HEK293 (cell line): Measurements from ENCODE around the gene PIGBOS1.

Source experiments
- CTCF ChIA-PET: fragments of 350-600 bp; formaldehyde crosslinking; extraction: SDS; loops from one replicate; lab custom pipeline; 2021; ENCODE audit warnings: antibody characterized with exemption; lab: Yijun Ruan, JAX
- POLR2A ChIA-PET: fragments of 300-600 bp; formaldehyde crosslinking; extraction: SDS; loops from one replicate; lab custom pipeline; 2020; ENCODE audit warnings: antibody characterized with exemption, inconsistent platforms; lab: Yijun Ruan, JAX
- H3K27ac ChIP-seq: fragments of 200-500 bp; sonication (Bioruptor generic); 2 replicates; pipeline ENCODE4 v1.5.1; 2014; ENCODE audit warnings: low read depth, low read length, control low read depth, inconsistent platforms; ENCODE audit errors: extremely low read depth
- H3K36me3 ChIP-seq, 2 experiments: fragments of 200-500 bp in 1 of 2; sonication (Bioruptor generic) in 1 of 2; 1 replicate in 1 of 2; 2 replicates in 1 of 2; pipeline ENCODE4 v1.5.1; 2014 to 2017; ENCODE audit warnings: inconsistent platforms in 2 of 2, low read length in 2 of 2; ENCODE audit not compliant: control insufficient read depth in 2 of 2, insufficient read depth in 1 of 2
- H3K4me1 ChIP-seq: fragments of 200-500 bp; sonication (Bioruptor generic); 2 replicates; pipeline ENCODE4 v1.5.1; 2014; ENCODE audit warnings: mild to moderate bottlenecking, low read length, inconsistent platforms; ENCODE audit not compliant: control insufficient read depth, insufficient read depth
- H3K4me3 ChIP-seq: 2 replicates; pipeline ENCODE4 v1.5.1; 2011; ENCODE audit warnings: low read depth, mild to moderate bottlenecking, control low read depth, low read length, moderate library complexity
- H3K9me3 ChIP-seq: fragments of 200-500 bp; sonication (Bioruptor generic); 2 replicates; pipeline ENCODE4 v1.5.1; 2014; ENCODE audit warnings: low read depth, low read length, inconsistent platforms; ENCODE audit not compliant: control insufficient read depth, insufficient read depth
- GLI4 ChIP-seq: fragments of 450-650 bp; formaldehyde crosslinking; IDR thresholded peaks from 2 replicates; pipeline ENCODE4 v1.5.1; 2016; ENCODE audit warnings: missing biosample characterization, missing genetic modification characterization
- KLF8 ChIP-seq: fragments of 450-650 bp; formaldehyde crosslinking; IDR thresholded peaks from 2 replicates; pipeline ENCODE4 v1.5.1; 2016; ENCODE audit warnings: missing biosample characterization, missing genetic modification characterization
- MYNN ChIP-seq: fragments of 450-650 bp; formaldehyde crosslinking; IDR thresholded peaks from 2 replicates; pipeline ENCODE4 v1.5.1; 2016; ENCODE audit warnings: missing biosample characterization, missing genetic modification characterization, borderline replicate concordance
- ZBTB17 ChIP-seq: fragments of 450-650 bp; formaldehyde crosslinking; IDR thresholded peaks from 2 replicates; pipeline ENCODE4 v1.5.1; 2016; ENCODE audit warnings: missing biosample characterization, missing genetic modification characterization
- ZEB2 ChIP-seq: fragments of 450-650 bp; formaldehyde crosslinking; IDR thresholded peaks from 2 replicates; pipeline ENCODE4 v1.5.1; 2016; ENCODE audit warnings: missing biosample characterization, missing genetic modification characterization
- ZFP69B ChIP-seq: fragments of 450-650 bp; formaldehyde crosslinking; IDR thresholded peaks from 2 replicates; pipeline ENCODE4 v1.5.1; 2016; ENCODE audit warnings: missing biosample characterization, missing genetic modification characterization
- ZNF114 ChIP-seq: fragments of 450-650 bp; formaldehyde crosslinking; IDR thresholded peaks from 2 replicates; pipeline ENCODE4 v1.5.0; 2017; ENCODE audit warnings: missing biosample characterization, missing genetic modification characterization
- ZNF514 ChIP-seq: fragments of 450-650 bp; formaldehyde crosslinking; IDR thresholded peaks from 2 replicates; pipeline ENCODE4 v1.5.1; 2016; ENCODE audit warnings: missing biosample characterization, missing genetic modification characterization
- ZNF544 ChIP-seq: fragments of 450-650 bp; formaldehyde crosslinking; IDR thresholded peaks from 2 replicates; pipeline ENCODE4 v1.5.0; 2017; ENCODE audit warnings: missing biosample characterization, missing genetic modification characterization
- ZNF548 ChIP-seq: fragments of 450-650 bp; formaldehyde crosslinking; IDR thresholded peaks from 2 replicates; pipeline ENCODE4 v1.5.1; 2016; ENCODE audit warnings: missing biosample characterization, missing genetic modification characterization
- ZNF558 ChIP-seq: fragments of 450-650 bp; formaldehyde crosslinking; IDR thresholded peaks from 2 replicates; pipeline ENCODE4 v1.5.1; 2016; ENCODE audit warnings: missing biosample characterization, missing genetic modification characterization
- ZNF623 ChIP-seq: fragments of 450-650 bp; formaldehyde crosslinking; IDR thresholded peaks from 2 replicates; pipeline ENCODE4 v1.5.1; 2016; ENCODE audit warnings: missing biosample characterization, missing genetic modification characterization
- ZNF747 ChIP-seq: fragments of 450-650 bp; formaldehyde crosslinking; IDR thresholded peaks from 2 replicates; pipeline ENCODE4 v1.5.1; 2016; ENCODE audit warnings: missing biosample characterization, missing genetic modification characterization
- ZNF76 ChIP-seq: fragments of 450-650 bp; formaldehyde crosslinking; IDR thresholded peaks from 2 replicates; pipeline ENCODE4; 2016; ENCODE audit warnings: low read depth, missing biosample characterization, missing genetic modification characterization, borderline replicate concordance
- ZXDB ChIP-seq: fragments of 450-650 bp; formaldehyde crosslinking; IDR thresholded peaks from 2 replicates; pipeline ENCODE4 v1.5.1; 2016; ENCODE audit warnings: missing biosample characterization, missing genetic modification characterization
- TF ChIP-seq, protein P1 (sequence below): fragments of 450-650 bp; formaldehyde crosslinking; IDR thresholded peaks from 2 replicates; pipeline ENCODE4 v1.5.1; 2017; ENCODE audit warnings: missing biosample characterization, missing genetic modification characterization
- TF ChIP-seq, protein P2 (sequence below): fragments of 450-650 bp; formaldehyde crosslinking; IDR thresholded peaks from 2 replicates; pipeline ENCODE4 v1.5.1; 2016; ENCODE audit warnings: missing biosample characterization, missing genetic modification characterization
- TF ChIP-seq, protein P3 (sequence below): fragments of 450-650 bp; formaldehyde crosslinking; IDR thresholded peaks from 2 replicates; pipeline ENCODE4 v1.5.1; 2016; ENCODE audit warnings: missing biosample characterization, missing genetic modification characterization, borderline replicate concordance
- TF ChIP-seq, protein P4 (sequence below): IDR thresholded peaks from 2 replicates; pipeline ENCODE4 v1.6.1; 2011; ENCODE audit warnings: mild to moderate bottlenecking, low read depth, low read length, borderline replicate concordance

Gene PIGBOS1

DNA sequence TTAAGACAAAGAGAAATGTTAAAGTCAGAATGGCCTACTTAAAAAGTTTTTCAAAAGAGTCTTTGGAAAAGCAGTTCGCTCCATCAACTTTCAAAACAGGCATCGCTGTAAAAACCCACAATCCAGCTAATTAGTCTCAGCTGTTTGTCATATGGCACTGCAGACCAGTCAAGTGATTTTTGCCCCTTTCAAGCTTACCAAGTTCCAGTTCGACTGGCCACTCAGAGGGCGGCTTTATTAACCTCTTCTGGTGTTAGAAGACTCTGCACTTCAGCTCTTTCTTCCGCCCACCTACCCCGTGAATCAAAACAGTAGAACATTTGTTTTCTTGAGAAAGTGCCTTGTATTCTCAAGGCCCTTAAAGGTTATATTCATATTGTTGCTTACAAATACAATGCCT is 48.6 kb downstream of the PIGBOS1 start:
- Histone ChIP-seq H3K4me3 (no peak overlapping the region), H3K27ac (no peak overlapping the region), H3K36me3 (no peaks in the 10 kb centered on the region), H3K4me1 (peaks cover 8% of the 10 kb centered on the region), H3K9me3 (no peaks in the 10 kb centered on the region)
- TF ChIP-seq GLI4 (tag by site-specific recombination): no peak
- no peak for TF ChIP-seq ZNF544 (tag by site-specific recombination)
- TF ChIP-seq ZNF623 (tag by site-specific recombination): no peak
- no peak for TF ChIP-seq ZNF76 (tag by site-specific recombination)
- TF ChIP-seq ZFP69B (tag by site-specific recombination): no peak
- no peak for TF ChIP-seq MYNN (tag by site-specific recombination)
- TF ChIP-seq ZXDB (tag by site-specific recombination): no peak
- TF ChIP-seq, protein P1, sequence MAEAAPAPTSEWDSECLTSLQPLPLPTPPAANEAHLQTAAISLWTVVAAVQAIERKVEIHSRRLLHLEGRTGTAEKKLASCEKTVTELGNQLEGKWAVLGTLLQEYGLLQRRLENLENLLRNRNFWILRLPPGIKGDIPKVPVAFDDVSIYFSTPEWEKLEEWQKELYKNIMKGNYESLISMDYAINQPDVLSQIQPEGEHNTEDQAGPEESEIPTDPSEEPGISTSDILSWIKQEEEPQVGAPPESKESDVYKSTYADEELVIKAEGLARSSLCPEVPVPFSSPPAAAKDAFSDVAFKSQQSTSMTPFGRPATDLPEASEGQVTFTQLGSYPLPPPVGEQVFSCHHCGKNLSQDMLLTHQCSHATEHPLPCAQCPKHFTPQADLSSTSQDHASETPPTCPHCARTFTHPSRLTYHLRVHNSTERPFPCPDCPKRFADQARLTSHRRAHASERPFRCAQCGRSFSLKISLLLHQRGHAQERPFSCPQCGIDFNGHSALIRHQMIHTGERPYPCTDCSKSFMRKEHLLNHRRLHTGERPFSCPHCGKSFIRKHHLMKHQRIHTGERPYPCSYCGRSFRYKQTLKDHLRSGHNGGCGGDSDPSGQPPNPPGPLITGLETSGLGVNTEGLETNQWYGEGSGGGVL (tag by site-specific recombination): no peak
- TF ChIP-seq ZNF747 (tag by site-specific recombination): no peak
- TF ChIP-seq ZNF514 (tag by site-specific recombination): no peak
- TF ChIP-seq ZNF558 (tag by site-specific recombination): no peak
- no peak for TF ChIP-seq ZBTB17 (tag by site-specific recombination)
- TF ChIP-seq ZEB2 (tag by site-specific recombination): no peak
- TF ChIP-seq, protein P2, sequence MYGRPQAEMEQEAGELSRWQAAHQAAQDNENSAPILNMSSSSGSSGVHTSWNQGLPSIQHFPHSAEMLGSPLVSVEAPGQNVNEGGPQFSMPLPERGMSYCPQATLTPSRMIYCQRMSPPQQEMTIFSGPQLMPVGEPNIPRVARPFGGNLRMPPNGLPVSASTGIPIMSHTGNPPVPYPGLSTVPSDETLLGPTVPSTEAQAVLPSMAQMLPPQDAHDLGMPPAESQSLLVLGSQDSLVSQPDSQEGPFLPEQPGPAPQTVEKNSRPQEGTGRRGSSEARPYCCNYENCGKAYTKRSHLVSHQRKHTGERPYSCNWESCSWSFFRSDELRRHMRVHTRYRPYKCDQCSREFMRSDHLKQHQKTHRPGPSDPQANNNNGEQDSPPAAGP (tag by site-specific recombination): no peak
- TF ChIP-seq KLF8 (tag by site-specific recombination): no peak
- TF ChIP-seq, protein P3, sequence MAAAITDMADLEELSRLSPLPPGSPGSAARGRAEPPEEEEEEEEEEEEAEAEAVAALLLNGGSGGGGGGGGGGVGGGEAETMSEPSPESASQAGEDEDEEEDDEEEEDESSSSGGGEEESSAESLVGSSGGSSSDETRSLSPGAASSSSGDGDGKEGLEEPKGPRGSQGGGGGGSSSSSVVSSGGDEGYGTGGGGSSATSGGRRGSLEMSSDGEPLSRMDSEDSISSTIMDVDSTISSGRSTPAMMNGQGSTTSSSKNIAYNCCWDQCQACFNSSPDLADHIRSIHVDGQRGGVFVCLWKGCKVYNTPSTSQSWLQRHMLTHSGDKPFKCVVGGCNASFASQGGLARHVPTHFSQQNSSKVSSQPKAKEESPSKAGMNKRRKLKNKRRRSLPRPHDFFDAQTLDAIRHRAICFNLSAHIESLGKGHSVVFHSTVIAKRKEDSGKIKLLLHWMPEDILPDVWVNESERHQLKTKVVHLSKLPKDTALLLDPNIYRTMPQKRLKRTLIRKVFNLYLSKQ (tag by site-specific recombination): no peak
- TF ChIP-seq ZNF114 (tag by site-specific recombination): no peak
- ChIA-PET CTCF (interaction anchor here (1.3 kb wide), 1 partner anchor 52 kb away, joined by 4 read pairs; no protein-coding TSS in a partner anchor), POLR2A (no interaction called here)

DNA sequence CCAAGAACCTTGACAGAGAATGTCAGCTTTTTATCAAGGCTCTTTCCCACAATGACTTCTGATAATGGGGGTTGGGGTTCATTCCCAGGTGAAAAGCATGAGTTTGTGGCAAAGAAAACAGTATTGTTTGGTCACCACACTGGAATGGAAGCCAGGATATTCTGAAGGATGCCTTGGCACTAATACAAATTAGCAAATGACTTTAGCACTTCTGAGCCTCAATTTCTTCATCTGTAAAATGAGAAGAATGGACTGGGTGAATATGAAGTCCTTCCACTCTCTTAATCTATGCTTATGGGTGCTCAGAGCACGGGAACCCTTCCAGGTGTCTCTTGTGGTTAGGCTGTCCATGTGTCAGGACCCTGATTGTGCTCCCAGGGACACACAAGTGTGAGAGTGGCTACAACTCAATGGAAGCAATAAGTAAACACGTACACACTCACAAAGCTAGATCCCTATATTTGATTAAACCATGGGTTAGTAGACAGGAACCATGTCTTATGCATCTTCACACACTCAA is 50.7 kb downstream of the PIGBOS1 start:
- Histone ChIP-seq H3K4me3 (no peak overlapping the region), H3K4me1 (peaks cover 8% of the 10 kb centered on the region), H3K9me3 (no peaks in the 10 kb centered on the region), H3K36me3 (no peaks in the 10 kb centered on the region), H3K27ac (no peak overlapping the region)
- CTCF ChIA-PET: no interaction called here
- POLR2A ChIA-PET: no interaction called here
- no peak for TF ChIP-seq ZFP69B (tag by site-specific recombination)
- no peak for TF ChIP-seq ZNF548 (tag by site-specific recombination)
- TF ChIP-seq, protein P4, sequence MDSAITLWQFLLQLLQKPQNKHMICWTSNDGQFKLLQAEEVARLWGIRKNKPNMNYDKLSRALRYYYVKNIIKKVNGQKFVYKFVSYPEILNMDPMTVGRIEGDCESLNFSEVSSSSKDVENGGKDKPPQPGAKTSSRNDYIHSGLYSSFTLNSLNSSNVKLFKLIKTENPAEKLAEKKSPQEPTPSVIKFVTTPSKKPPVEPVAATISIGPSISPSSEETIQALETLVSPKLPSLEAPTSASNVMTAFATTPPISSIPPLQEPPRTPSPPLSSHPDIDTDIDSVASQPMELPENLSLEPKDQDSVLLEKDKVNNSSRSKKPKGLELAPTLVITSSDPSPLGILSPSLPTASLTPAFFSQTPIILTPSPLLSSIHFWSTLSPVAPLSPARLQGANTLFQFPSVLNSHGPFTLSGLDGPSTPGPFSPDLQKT: no peak
